Large intestine (tissue), 3 donors: ENCODE data around the gene ADAM29. TPM values are rescaled to one million over a fixed set of nuclear protein-coding genes. Genes with fewer than 3 reads are reported as not detected.
"Not testable (repeated sequence)": the region's sequence is repeated elsewhere in the genome, so short reads cannot be mapped to it uniquely, and the experiment has no call there.

Source experiments
- DNase-seq, 2 donors: peaks; one replicate each; pipeline versions ENCODE4 v3.0.0 to v3.0.0-alpha.2; 2013
- H3K27ac ChIP-seq: one replicate; pipeline ENCODE4 v1.5.1; 2013; ENCODE audit warnings: low read length
- H3K27me3 ChIP-seq: 2 replicates; pipeline ENCODE4 v1.6.1; 2013; ENCODE audit warnings: low read length; ENCODE audit not compliant: control insufficient read depth, insufficient read depth
- H3K36me3 ChIP-seq: 2 replicates; pipeline ENCODE4 v1.6.1; 2013; ENCODE audit warnings: low read length; ENCODE audit not compliant: control insufficient read depth, insufficient read depth
- H3K4me1 ChIP-seq: one replicate; pipeline ENCODE4 v1.6.1; 2013; ENCODE audit warnings: low read length; ENCODE audit not compliant: control insufficient read depth, insufficient read depth
- H3K4me3 ChIP-seq: one replicate; pipeline ENCODE4 v1.5.1; 2013; ENCODE audit warnings: low read length
- H3K9me3 ChIP-seq: one replicate; pipeline ENCODE4 v1.6.1; 2013; ENCODE audit warnings: mild to moderate bottlenecking, low read depth, low read length, moderate library complexity; ENCODE audit not compliant: control insufficient read depth
- WGBS: methylation state at CpG from one replicate; pipeline ENCODE4 v1.1.5; 2013; ENCODE audit warnings: low lambda C conversion rate; ENCODE audit not compliant: insufficient coverage; 5-methylcytosine and 5-hydroxymethylcytosine counted together
- polyA plus RNA-seq: library from polyadenylated mRNA; unstranded; fragments of 120-200 nt; gene quantifications from one replicate; pipeline ENCODE4 v1.2.1, GENCODE V29; 2013

Gene ADAM29
- polyA plus RNA-seq, 1 donor: 0.13 TPM

DNA sequence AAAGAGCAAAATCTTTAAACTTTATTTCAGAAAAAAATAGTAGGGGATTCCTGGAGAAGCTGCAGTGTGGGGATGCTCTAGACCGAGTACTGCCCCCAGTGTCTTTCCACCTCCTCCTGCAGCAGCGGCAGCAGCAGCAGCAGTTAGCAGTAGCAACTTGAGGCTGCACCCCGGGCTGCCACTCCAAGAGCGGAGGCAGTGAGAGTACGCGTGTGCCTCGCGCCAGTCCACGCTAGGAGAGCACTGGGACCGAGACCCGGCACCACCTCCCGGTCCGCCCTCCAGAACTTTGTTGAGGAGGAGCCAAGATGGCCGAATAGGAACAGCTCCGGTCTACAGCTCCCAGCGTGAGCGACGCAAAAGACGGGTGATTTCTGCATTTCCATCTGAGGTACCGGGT lies 101.3 kb downstream of the ADAM29 start:
- not testable (repeated sequence) for DNase-seq, H3K4me1 ChIP-seq, H3K9me3 ChIP-seq, H3K4me3 ChIP-seq, H3K27ac ChIP-seq, H3K36me3 ChIP-seq, H3K27me3 ChIP-seq
- WGBS: no CpG with 5 or more reads among the region's 20 CpGs

Other genes with a start within 250 kb of the ADAM29 start
- gene GLRA3, start 89.1 kb upstream of the ADAM29 start, polyA plus RNA-seq: 1.0 TPM